Activated CD8-positive, alpha-beta memory T cell treated with anti-CD3 and anti-CD28 coated beads for 1 hour (primary cell): ENCODE results near the gene ABCC11.
A peak's percentile ranks its signal among the peaks of the same experiment; 100 is the strongest.
"Not testable (repeated sequence)": the region's sequence is repeated elsewhere in the genome, so short reads cannot be mapped to it uniquely, and the experiment has no call there.

Experiments
- DNase-seq, 2 donors: peaks; one replicate each; pipeline ENCODE4 v3.0.0-alpha.2; 2020; ENCODE audit warnings: low read depth in 1 of 2; ENCODE audit errors: extremely low read depth in 1 of 2

ABCC11 gene

GRCh38 chr16:48250520-48251278 is 3.4 kb upstream of the ABCC11 start:
- no peak for DNase-seq

GRCh38 chr16:48246066-48246465 is 1.3 kb downstream of the ABCC11 start:
- DNase-seq = no peak

- DNase-seq = no peak
Measured at GRCh38 chr16:48244863-48245195, 2.5 kb downstream of the ABCC11 start.

- peak; percentile 69 to 78 for DNase-seq
Measured at GRCh38 chr16:48244080-48244862, 3.1 kb downstream of the ABCC11 start, which contains the start of gene LONP2. Gene LONP2 (plus strand): TSS chr16:48244300. CDS start chr16:48244389, 89 bp downstream.

- not testable (repeated sequence) for DNase-seq
Measured at GRCh38 chr16:48240147-48240546, 7.2 kb downstream of the ABCC11 start.

- DNase-seq = no peak
Measured at GRCh38 chr16:48236286-48236685, 11.1 kb downstream of the ABCC11 start.

GRCh38 chr16:48235556-48236136 is 11.7 kb downstream of the ABCC11 start:
- no peak for DNase-seq

- no peak for DNase-seq
Measured at GRCh38 chr16:48235058-48235555, 12.2 kb downstream of the ABCC11 start.

- DNase-seq = no peak
Measured at GRCh38 chr16:48234630-48235029, 12.7 kb downstream of the ABCC11 start.

- no peak for DNase-seq
Measured at GRCh38 chr16:48232493-48233040, 14.8 kb downstream of the ABCC11 start.

- no peak for DNase-seq
Measured at GRCh38 chr16:48231727-48232492, 15.4 kb downstream of the ABCC11 start.

GRCh38 chr16:48225456-48225855 is 21.9 kb downstream of the ABCC11 start:
- no peak for DNase-seq

- no peak for DNase-seq
Measured at GRCh38 chr16:48223490-48223889, 23.8 kb downstream of the ABCC11 start.

- DNase-seq = no peak
Measured at GRCh38 chr16:48220891-48221290, 26.4 kb downstream of the ABCC11 start.

GRCh38 chr16:48218473-48218872 is 28.9 kb downstream of the ABCC11 start:
- no peak for DNase-seq

- DNase-seq = no peak
Measured at GRCh38 chr16:48217708-48218107, 29.6 kb downstream of the ABCC11 start.

GRCh38 chr16:48215738-48216137 is 31.6 kb downstream of the ABCC11 start:
- no peak for DNase-seq

GRCh38 chr16:48212033-48212432 is 35.3 kb downstream of the ABCC11 start:
- no peak for DNase-seq

- no peak for DNase-seq
Measured at GRCh38 chr16:48210747-48211146, 36.6 kb downstream of the ABCC11 start.

- DNase-seq = no peak
Measured at GRCh38 chr16:48206594-48207242, 40.6 kb downstream of the ABCC11 start.
